ENCODE measurements around the gene RND3. TPM values are rescaled to one million over a fixed set of nuclear protein-coding genes. Genes with fewer than 3 reads are reported as not detected.

RND3 gene
- polyA plus RNA-seq (2014; cell fraction: cytosol; rRNA removed), result 36.7 and 41.0 TPM in 2 replicates
- 30.7 and 41.1 TPM in 2 replicates for polyA plus RNA-seq (2014; cell fraction: nucleus; rRNA removed)

- DNase-seq (ENCODE audit: low spot score), result peak; percentile 99
These were observed at the start of gene RND3 for GRCh38 chr2:150487537-150488429. Gene RND3, minus strand, starts transcription at chr2:150487667. Its CDS starts 250 bp downstream, at chr2:150487417.

- no peak for DNase-seq (ENCODE audit: low spot score)
These were observed 47.7 kb upstream of the RND3 start for GRCh38 chr2:150535176-150535575.

GRCh38 chr2:150532879-150533278 lies 45.4 kb upstream of the RND3 start:
- DNase-seq (ENCODE audit: low spot score), result no peak

GRCh38 chr2:150532020-150532419 lies 44.6 kb upstream of the RND3 start:
- DNase-seq (ENCODE audit: low spot score), result no peak

- no peak for DNase-seq (ENCODE audit: low spot score)
These were observed 44.1 kb upstream of the RND3 start for GRCh38 chr2:150531591-150531990.

GRCh38 chr2:150530168-150530567 lies 42.7 kb upstream of the RND3 start:
- DNase-seq (ENCODE audit: low spot score), result no peak

GRCh38 chr2:150528861-150529801 lies 41.7 kb upstream of the RND3 start:
- DNase-seq (ENCODE audit: low spot score), result no peak

GRCh38 chr2:150526827-150527226 lies 39.4 kb upstream of the RND3 start:
- DNase-seq (ENCODE audit: low spot score), result no peak

GRCh38 chr2:150526006-150526405 lies 38.5 kb upstream of the RND3 start:
- no peak for DNase-seq (ENCODE audit: low spot score)

GRCh38 chr2:150522269-150522668 lies 34.8 kb upstream of the RND3 start:
- no peak for DNase-seq (ENCODE audit: low spot score)

- DNase-seq (ENCODE audit: low spot score), result no peak
These were observed 33.6 kb upstream of the RND3 start for GRCh38 chr2:150520887-150521664.

- DNase-seq (ENCODE audit: low spot score), result no peak
These were observed 32.6 kb upstream of the RND3 start for GRCh38 chr2:150520033-150520432.

- no peak for DNase-seq (ENCODE audit: low spot score)
These were observed 30.6 kb upstream of the RND3 start for GRCh38 chr2:150517951-150518680.

GRCh38 chr2:150513647-150514046 lies 26.2 kb upstream of the RND3 start:
- DNase-seq (ENCODE audit: low spot score), result no peak

- DNase-seq (ENCODE audit: low spot score), result no peak
These were observed 21.1 kb upstream of the RND3 start for GRCh38 chr2:150508497-150509137.

GRCh38 chr2:150507071-150507470 lies 19.6 kb upstream of the RND3 start:
- peak; percentile 98 for DNase-seq (ENCODE audit: low spot score)

GRCh38 chr2:150505178-150505577 lies 17.7 kb upstream of the RND3 start:
- no peak for DNase-seq (ENCODE audit: low spot score)

GRCh38 chr2:150495993-150496627 lies 8.6 kb upstream of the RND3 start:
- DNase-seq (ENCODE audit: low spot score), result no peak

GRCh38 chr2:150495001-150495400 lies 7.5 kb upstream of the RND3 start:
- DNase-seq (ENCODE audit: low spot score), result no peak
